Inflammatory macrophage treated with lipopolysaccharide for 4 hours (primary cell): ENCODE measurements around the gene THSD7B.

Experiments used
- DNase-seq: peaks from one replicate; pipeline ENCODE4 v3.0.0-alpha.2; 2020

Gene THSD7B

GRCh38 chr2:136828162-136828561, 62.8 kb downstream of the THSD7B start:
- no peak for DNase-seq

GRCh38 chr2:136828774-136829173, 63.4 kb downstream of the THSD7B start:
- no peak for DNase-seq

- no peak for DNase-seq
Measured at GRCh38 chr2:136844546-136844945, 79.2 kb downstream of the THSD7B start.

- DNase-seq, result no peak
Measured at GRCh38 chr2:136858656-136859055, 93.3 kb downstream of the THSD7B start.

GRCh38 chr2:136860443-136860958, 95.2 kb downstream of the THSD7B start:
- DNase-seq, result no peak

- DNase-seq, result no peak
Measured at GRCh38 chr2:136863468-136863867, 98.1 kb downstream of the THSD7B start.

- no peak for DNase-seq
Measured at GRCh38 chr2:136863874-136864273, 98.5 kb downstream of the THSD7B start.

GRCh38 chr2:136871424-136871823, 106.1 kb downstream of the THSD7B start:
- DNase-seq, result no peak

- peak; percentile 3 for DNase-seq
Measured at GRCh38 chr2:136874258-136874657, 108.9 kb downstream of the THSD7B start.

- no peak for DNase-seq
Measured at GRCh38 chr2:136891100-136891499, 125.8 kb downstream of the THSD7B start.

- DNase-seq, result no peak
Measured at GRCh38 chr2:136894007-136894634, 128.8 kb downstream of the THSD7B start.

GRCh38 chr2:136901732-136902131, 136.4 kb downstream of the THSD7B start:
- DNase-seq, result no peak

- no peak for DNase-seq
Measured at GRCh38 chr2:136905779-136906178, 140.4 kb downstream of the THSD7B start.

GRCh38 chr2:136909777-136910176, 144.4 kb downstream of the THSD7B start:
- DNase-seq, result no peak

- DNase-seq, result no peak
Measured at GRCh38 chr2:136916131-136916530, 150.8 kb downstream of the THSD7B start.

- DNase-seq, result no peak
Measured at GRCh38 chr2:136917411-136917881, 152.1 kb downstream of the THSD7B start.

GRCh38 chr2:136919682-136920081, 154.3 kb downstream of the THSD7B start:
- no peak for DNase-seq

GRCh38 chr2:136920652-136921333, 155.4 kb downstream of the THSD7B start:
- DNase-seq, result no peak

- no peak for DNase-seq
Measured at GRCh38 chr2:136927156-136927555, 161.8 kb downstream of the THSD7B start.

GRCh38 chr2:136929531-136929930, 164.2 kb downstream of the THSD7B start:
- DNase-seq, result no peak

- DNase-seq, result no peak
Measured at GRCh38 chr2:136932700-136933099, 167.4 kb downstream of the THSD7B start.

- no peak for DNase-seq
Measured at GRCh38 chr2:136935119-136935518, 169.8 kb downstream of the THSD7B start.

GRCh38 chr2:136956050-136956449, 190.7 kb downstream of the THSD7B start:
- no peak for DNase-seq

GRCh38 chr2:136957044-136957443, 191.7 kb downstream of the THSD7B start:
- no peak for DNase-seq
